ENCODE data around the gene FBXO5. TPM values are rescaled to one million over a fixed set of nuclear protein-coding genes. Genes with fewer than 3 reads are reported as not detected.

FBXO5 gene
- total RNA-seq, 1 experiment from 2014 or later = 67.9 TPM

DNA sequence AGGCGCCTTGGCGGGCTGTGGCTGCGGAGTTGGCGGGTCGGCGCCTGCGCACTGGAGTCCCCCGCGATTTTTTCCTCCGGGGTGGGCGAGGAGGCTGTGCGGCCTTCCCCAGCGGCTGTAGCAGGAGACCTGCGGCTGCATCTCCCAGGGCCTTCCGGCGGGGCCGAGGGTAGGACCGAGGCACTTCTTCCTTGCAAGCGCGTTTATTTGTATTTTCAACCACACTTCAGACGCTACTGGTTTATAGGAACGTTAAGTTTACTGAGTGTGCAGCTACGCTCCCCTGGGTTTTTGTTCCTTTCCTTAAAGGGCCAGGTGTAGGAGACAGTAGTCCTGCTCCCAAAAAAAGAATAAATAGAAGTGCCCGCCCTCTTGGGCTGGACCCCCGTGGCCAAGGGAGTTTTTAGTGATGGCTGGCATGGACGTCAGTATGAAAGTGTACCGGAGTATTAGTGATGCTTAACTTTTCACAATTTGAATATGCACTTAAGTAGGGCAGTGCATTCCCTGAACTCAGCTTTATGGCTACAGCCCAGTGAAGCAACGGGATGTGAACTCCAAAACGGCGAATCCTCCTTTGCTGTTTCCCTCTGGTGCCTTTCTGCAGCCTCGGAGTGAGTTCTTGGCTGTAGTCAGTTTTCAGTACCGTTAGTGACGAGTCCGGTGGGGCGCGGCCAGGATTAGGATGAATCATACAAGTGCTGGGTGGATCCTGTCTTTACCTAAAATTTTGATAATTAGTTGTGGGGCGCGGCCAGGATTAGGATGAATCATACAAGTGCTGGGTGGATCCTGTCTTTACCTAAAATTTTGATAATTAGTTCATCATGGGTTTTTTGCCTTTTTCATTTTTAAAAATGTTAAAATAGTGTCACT lies 1.0 kb upstream of the FBXO5 start:
- peaks cover 16% of the 10 kb centered on the region for H3K4me1 ChIP-seq (ENCODE audit: insufficient read depth, low read length, poor library complexity, severe bottlenecking)
- H3K4me3 ChIP-seq (ENCODE audit: low read depth, low read length, poor library complexity, severe bottlenecking) = peak overlapping the region; percentile 95
- TF ChIP-seq, protein P1, sequence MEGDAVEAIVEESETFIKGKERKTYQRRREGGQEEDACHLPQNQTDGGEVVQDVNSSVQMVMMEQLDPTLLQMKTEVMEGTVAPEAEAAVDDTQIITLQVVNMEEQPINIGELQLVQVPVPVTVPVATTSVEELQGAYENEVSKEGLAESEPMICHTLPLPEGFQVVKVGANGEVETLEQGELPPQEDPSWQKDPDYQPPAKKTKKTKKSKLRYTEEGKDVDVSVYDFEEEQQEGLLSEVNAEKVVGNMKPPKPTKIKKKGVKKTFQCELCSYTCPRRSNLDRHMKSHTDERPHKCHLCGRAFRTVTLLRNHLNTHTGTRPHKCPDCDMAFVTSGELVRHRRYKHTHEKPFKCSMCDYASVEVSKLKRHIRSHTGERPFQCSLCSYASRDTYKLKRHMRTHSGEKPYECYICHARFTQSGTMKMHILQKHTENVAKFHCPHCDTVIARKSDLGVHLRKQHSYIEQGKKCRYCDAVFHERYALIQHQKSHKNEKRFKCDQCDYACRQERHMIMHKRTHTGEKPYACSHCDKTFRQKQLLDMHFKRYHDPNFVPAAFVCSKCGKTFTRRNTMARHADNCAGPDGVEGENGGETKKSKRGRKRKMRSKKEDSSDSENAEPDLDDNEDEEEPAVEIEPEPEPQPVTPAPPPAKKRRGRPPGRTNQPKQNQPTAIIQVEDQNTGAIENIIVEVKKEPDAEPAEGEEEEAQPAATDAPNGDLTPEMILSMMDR (conservative IDR thresholded peaks at IDR 0.05; ENCODE audit: low read depth, low read length) = no peak
- TF ChIP-seq EZH2 (IDR thresholded peaks at IDR 0.05; ENCODE audit: borderline replicate concordance, low read depth, low read length, poor library complexity, severe bottlenecking) = no peak
- H3K9me3 ChIP-seq (ENCODE audit: low read depth, low read length, poor library complexity, severe bottlenecking) = no peaks in the 10 kb centered on the region
- CTCF ChIA-PET = no interaction called here
- intact Hi-C loops (cut with micrococcal nuclease; ENCODE audit: unreplicated experiment) = no loop called here
- H3K36me3 ChIP-seq (ENCODE audit: insufficient read depth, low read length, poor library complexity, severe bottlenecking) = peaks cover 36% of the 10 kb centered on the region
- POLR2A ChIA-PET (ENCODE audit: low non-redundant PET) = no interaction called here
- H3K27ac ChIP-seq (ENCODE audit: low read depth, low read length, poor library complexity, severe bottlenecking) = peak overlapping the region; percentile 94
- peak; percentile 73 for DNase-seq (ENCODE audit: low spot score)
- no peaks in the 10 kb centered on the region for H3K27me3 ChIP-seq (replicated peaks; ENCODE audit: insufficient read depth, low read depth, low read length, poor library complexity)
- BruUV-seq (replicated peaks) = TSS peak; percentile 69

DNA sequence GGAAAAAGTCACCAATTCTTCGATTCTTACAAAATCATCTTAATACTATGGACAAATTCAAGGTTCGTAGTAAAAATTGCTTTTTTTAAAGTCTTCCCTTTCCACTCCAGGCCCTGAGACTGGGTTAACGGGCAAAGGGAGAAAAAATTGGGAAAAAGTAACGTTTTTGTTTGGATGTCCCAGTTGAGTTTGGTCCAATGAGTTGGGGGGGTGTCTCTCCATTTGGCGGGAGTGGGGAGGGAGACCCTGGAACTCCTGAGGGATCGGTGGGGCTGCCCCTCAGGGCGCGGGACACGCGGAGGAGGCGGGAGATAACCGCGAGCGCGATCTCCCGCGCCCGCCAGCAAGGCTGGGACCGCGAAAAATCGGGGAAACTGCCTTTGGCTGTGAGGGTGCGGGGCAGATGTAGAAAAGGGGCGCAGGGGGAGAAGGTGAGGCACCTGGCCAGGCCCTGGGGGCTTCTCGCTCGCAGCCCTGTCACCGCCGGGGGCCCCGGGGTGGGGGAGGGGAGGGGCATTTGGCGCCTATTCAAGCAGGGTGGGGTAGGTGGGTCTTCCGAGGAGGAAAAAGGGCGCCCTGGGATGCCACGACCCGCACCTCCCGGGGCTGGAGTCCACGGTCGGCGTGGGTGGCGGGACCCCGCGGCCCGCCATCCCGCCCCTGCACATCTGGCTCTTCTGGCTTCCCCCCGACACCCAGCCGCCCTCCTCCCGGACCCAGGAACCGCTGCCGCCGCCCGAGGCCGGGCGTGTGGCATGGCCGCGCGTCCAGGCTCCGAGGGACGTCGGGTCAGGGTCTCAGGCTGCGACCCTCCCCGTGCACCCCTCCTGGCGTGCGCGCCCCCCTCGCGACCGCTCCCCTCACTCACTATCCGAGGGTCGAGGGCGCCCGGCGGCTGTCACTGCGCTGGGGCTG lies 595 bp downstream of the FBXO5 start:
- H3K4me1 ChIP-seq (ENCODE audit: insufficient read depth, low read length, poor library complexity, severe bottlenecking) = peaks cover 32% of the 10 kb centered on the region
- TF ChIP-seq, protein P1 (conservative IDR thresholded peaks at IDR 0.05; ENCODE audit: low read depth, low read length) = no peak
- no peak for TF ChIP-seq EZH2 (IDR thresholded peaks at IDR 0.05; ENCODE audit: borderline replicate concordance, low read depth, low read length, poor library complexity, severe bottlenecking)
- H3K9me3 ChIP-seq (ENCODE audit: low read depth, low read length, poor library complexity, severe bottlenecking) = no peaks in the 10 kb centered on the region
- H3K27ac ChIP-seq (ENCODE audit: low read depth, low read length, poor library complexity, severe bottlenecking) = peak overlapping the region; percentile 94
- ChIA-PET POLR2A (ENCODE audit: low non-redundant PET) (no interaction called here), CTCF (no interaction called here)
- H3K27me3 ChIP-seq (replicated peaks; ENCODE audit: insufficient read depth, low read depth, low read length, poor library complexity) = no peaks in the 10 kb centered on the region
- peaks cover 52% of the 10 kb centered on the region for H3K36me3 ChIP-seq (ENCODE audit: insufficient read depth, low read length, poor library complexity, severe bottlenecking)
- DNase-seq (ENCODE audit: low spot score) = peak; percentile 49
- intact Hi-C loops (cut with micrococcal nuclease; ENCODE audit: unreplicated experiment) = no loop called here
- no TSS peak for BruUV-seq (replicated peaks)
- peak overlapping the region; percentile 95 for H3K4me3 ChIP-seq (ENCODE audit: low read depth, low read length, poor library complexity, severe bottlenecking)

DNA sequence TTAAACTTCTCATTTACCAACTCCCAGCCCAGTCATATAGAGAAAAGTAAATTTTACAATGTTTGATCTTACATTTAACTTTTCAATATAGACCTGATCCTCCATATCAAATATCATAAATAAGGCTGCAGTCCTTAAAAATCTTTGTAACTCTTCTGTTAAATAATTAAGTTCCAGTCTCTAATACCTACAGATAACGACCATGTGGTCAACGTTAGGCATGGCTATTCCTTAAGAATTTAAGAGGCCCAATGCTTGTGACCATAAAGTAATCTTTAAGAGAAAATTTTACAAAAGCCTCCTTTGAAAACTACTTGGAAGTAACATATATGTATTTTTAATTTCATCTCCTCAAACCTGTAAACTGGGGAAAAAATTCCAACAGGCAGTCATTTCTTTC lies 1.6 kb downstream of the FBXO5 start:
- intact Hi-C loops (cut with micrococcal nuclease; ENCODE audit: unreplicated experiment) = no loop called here
- POLR2A ChIA-PET (ENCODE audit: low non-redundant PET) = no interaction called here
- Histone ChIP-seq H3K9me3 (ENCODE audit: low read depth, low read length, poor library complexity, severe bottlenecking) (no peaks in the 10 kb centered on the region), H3K36me3 (ENCODE audit: insufficient read depth, low read length, poor library complexity, severe bottlenecking) (peaks cover 52% of the 10 kb centered on the region), H3K4me3 (ENCODE audit: low read depth, low read length, poor library complexity, severe bottlenecking) (peak overlapping the region; percentile 95), H3K4me1 (ENCODE audit: insufficient read depth, low read length, poor library complexity, severe bottlenecking) (peaks cover 42% of the 10 kb centered on the region), H3K27ac (ENCODE audit: low read depth, low read length, poor library complexity, severe bottlenecking) (peak overlapping the region; percentile 94), H3K27me3 (replicated peaks; ENCODE audit: insufficient read depth, low read depth, low read length, poor library complexity) (no peaks in the 10 kb centered on the region)
- no peak for DNase-seq (ENCODE audit: low spot score)
- TSS peak; percentile 54 for BruUV-seq (replicated peaks)
- TF ChIP-seq EZH2 (IDR thresholded peaks at IDR 0.05; ENCODE audit: borderline replicate concordance, low read depth, low read length, poor library complexity, severe bottlenecking) = no peak
- TF ChIP-seq, protein P1 (conservative IDR thresholded peaks at IDR 0.05; ENCODE audit: low read depth, low read length) = no peak
- CTCF ChIA-PET = no interaction called here

All from A673 (cell line).